Measurements from ENCODE around the gene CFI. TPM values are rescaled to one million over a fixed set of nuclear protein-coding genes. Genes with fewer than 3 reads are reported as not detected.
A peak's percentile ranks its signal among the peaks of the same experiment; 100 is the strongest.

Gene CFI
- 1 to 10 TPM; 5.7 to 7.9 TPM for polyA plus RNA-seq

GRCh38 chr4:109801895-109802319, at the start of gene CFI:
Gene CFI (minus strand): TSS chr4:109801999. CDS start chr4:109801971, 28 bp downstream.
- H3K27me3 ChIP-seq (ENCODE audit: control insufficient read depth in 1 of 2, insufficient read depth in 2 of 2, low read length in 2 of 2): no peaks in the 10 kb centered on the region
- H3K36me3 ChIP-seq (ENCODE audit: control insufficient read depth in 2 of 2, insufficient read depth in 2 of 2, low read length in 1 of 2): no peaks in the 10 kb centered on the region
- peak within 1 kb of the TSS in 1 of 2 donors; percentile 15 for H3K4me3 ChIP-seq (ENCODE audit: low read depth in 1 of 2, low read length in 2 of 2)
- 28 to 33% methylated on average over 2 of the region's 2 CpGs for WGBS, 2 donors
- H3K9me3 ChIP-seq (ENCODE audit: control insufficient read depth in 2 of 2, insufficient read depth in 1 of 2, low read depth in 1 of 2, low read length in 1 of 2): no peaks in the 10 kb centered on the region
- H3K27ac ChIP-seq (ENCODE audit: low read depth in 2 of 2, low read length in 1 of 2): no peak within 1 kb of the TSS
- H3K4me1 ChIP-seq (ENCODE audit: control insufficient read depth in 2 of 2, insufficient read depth in 2 of 2, low read length in 1 of 2): no peaks in the 10 kb centered on the region

- H3K36me3 ChIP-seq (ENCODE audit: control insufficient read depth in 2 of 2, insufficient read depth in 2 of 2, low read length in 1 of 2): no peaks in the 10 kb centered on the region
- H3K4me1 ChIP-seq (ENCODE audit: control insufficient read depth in 2 of 2, insufficient read depth in 2 of 2, low read length in 1 of 2): no peaks in the 10 kb centered on the region
- no peak overlapping the region for H3K27ac ChIP-seq (ENCODE audit: low read depth in 2 of 2, low read length in 1 of 2)
- WGBS, 2 donors: 66 to 73% methylated on average over 5 of the region's 5 CpGs
- no peak overlapping the region for H3K4me3 ChIP-seq (ENCODE audit: low read depth in 1 of 2, low read length in 2 of 2)
- no peaks in the 10 kb centered on the region for H3K27me3 ChIP-seq (ENCODE audit: control insufficient read depth in 1 of 2, insufficient read depth in 2 of 2, low read length in 2 of 2)
- H3K9me3 ChIP-seq (ENCODE audit: control insufficient read depth in 2 of 2, insufficient read depth in 1 of 2, low read depth in 1 of 2, low read length in 1 of 2): no peaks in the 10 kb centered on the region
Observed at GRCh38 chr4:109850601-109851000, 48.8 kb upstream of the CFI start.

- no peak overlapping the region for H3K4me3 ChIP-seq (ENCODE audit: low read depth in 1 of 2, low read length in 2 of 2)
- no peaks in the 10 kb centered on the region for H3K9me3 ChIP-seq (ENCODE audit: control insufficient read depth in 2 of 2, insufficient read depth in 1 of 2, low read depth in 1 of 2, low read length in 1 of 2)
- H3K27ac ChIP-seq (ENCODE audit: low read depth in 2 of 2, low read length in 1 of 2): no peak overlapping the region
- WGBS, 2 donors: 67 to 68% methylated on average over 2 of the region's 2 CpGs
- H3K4me1 ChIP-seq (ENCODE audit: control insufficient read depth in 2 of 2, insufficient read depth in 2 of 2, low read length in 1 of 2): no peaks in the 10 kb centered on the region
- H3K36me3 ChIP-seq (ENCODE audit: control insufficient read depth in 2 of 2, insufficient read depth in 2 of 2, low read length in 1 of 2): no peaks in the 10 kb centered on the region
- no peaks in the 10 kb centered on the region for H3K27me3 ChIP-seq (ENCODE audit: control insufficient read depth in 1 of 2, insufficient read depth in 2 of 2, low read length in 2 of 2)
Observed at GRCh38 chr4:109848501-109848900, 46.7 kb upstream of the CFI start.

GRCh38 chr4:109847896-109848442, 46.2 kb upstream of the CFI start, which contains the start of gene LRIT3:
Gene LRIT3 (plus strand): TSS chr4:109848107. CDS start chr4:109848202, 95 bp downstream.
- 60 to 77% methylated on average over 5 of the region's 5 CpGs for WGBS, 2 donors
- no peaks in the 10 kb centered on the region for H3K9me3 ChIP-seq (ENCODE audit: control insufficient read depth in 2 of 2, insufficient read depth in 1 of 2, low read depth in 1 of 2, low read length in 1 of 2)
- H3K36me3 ChIP-seq (ENCODE audit: control insufficient read depth in 2 of 2, insufficient read depth in 2 of 2, low read length in 1 of 2): no peaks in the 10 kb centered on the region

GRCh38 chr4:109846395-109847098, 44.7 kb upstream of the CFI start:
- H3K36me3 ChIP-seq (ENCODE audit: control insufficient read depth in 2 of 2, insufficient read depth in 2 of 2, low read length in 1 of 2): no peaks in the 10 kb centered on the region
- no peaks in the 10 kb centered on the region for H3K9me3 ChIP-seq (ENCODE audit: control insufficient read depth in 2 of 2, insufficient read depth in 1 of 2, low read depth in 1 of 2, low read length in 1 of 2)
- no peaks in the 10 kb centered on the region for H3K27me3 ChIP-seq (ENCODE audit: control insufficient read depth in 1 of 2, insufficient read depth in 2 of 2, low read length in 2 of 2)
- 47 to 58% methylated on average over 6 of the region's 6 CpGs for WGBS, 2 donors
- no peak overlapping the region for H3K27ac ChIP-seq (ENCODE audit: low read depth in 2 of 2, low read length in 1 of 2)
- H3K4me3 ChIP-seq (ENCODE audit: low read depth in 1 of 2, low read length in 2 of 2): no peak overlapping the region
- H3K4me1 ChIP-seq (ENCODE audit: control insufficient read depth in 2 of 2, insufficient read depth in 2 of 2, low read length in 1 of 2): no peaks in the 10 kb centered on the region

More at GRCh38 chr4:109847896-109848442, 46.2 kb upstream of the CFI start, which contains the start of gene LRIT3:
- H3K27me3 ChIP-seq (ENCODE audit: control insufficient read depth in 1 of 2, insufficient read depth in 2 of 2, low read length in 2 of 2): no peaks in the 10 kb centered on the region
- no peak within 1 kb of the TSS for H3K4me3 ChIP-seq (ENCODE audit: low read depth in 1 of 2, low read length in 2 of 2)
- no peaks in the 10 kb centered on the region for H3K4me1 ChIP-seq (ENCODE audit: control insufficient read depth in 2 of 2, insufficient read depth in 2 of 2, low read length in 1 of 2)
- H3K27ac ChIP-seq (ENCODE audit: low read depth in 2 of 2, low read length in 1 of 2): no peak within 1 kb of the TSS

GRCh38 chr4:109836985-109837384, 35.2 kb upstream of the CFI start:
- H3K36me3 ChIP-seq (ENCODE audit: control insufficient read depth in 2 of 2, insufficient read depth in 2 of 2, low read length in 1 of 2): peaks cover 0 to 2% of the 10 kb centered on the region in 2 donors
- H3K27ac ChIP-seq (ENCODE audit: low read depth in 2 of 2, low read length in 1 of 2): no peak overlapping the region
- no peak overlapping the region for H3K4me3 ChIP-seq (ENCODE audit: low read depth in 1 of 2, low read length in 2 of 2)
- H3K4me1 ChIP-seq (ENCODE audit: control insufficient read depth in 2 of 2, insufficient read depth in 2 of 2, low read length in 1 of 2): no peaks in the 10 kb centered on the region
- WGBS, 2 donors: 79 to 81% methylated on average over 3 of the region's 3 CpGs
- H3K27me3 ChIP-seq (ENCODE audit: control insufficient read depth in 1 of 2, insufficient read depth in 2 of 2, low read length in 2 of 2): no peaks in the 10 kb centered on the region
- no peaks in the 10 kb centered on the region for H3K9me3 ChIP-seq (ENCODE audit: control insufficient read depth in 2 of 2, insufficient read depth in 1 of 2, low read depth in 1 of 2, low read length in 1 of 2)

- Histone ChIP-seq H3K27me3 (ENCODE audit: control insufficient read depth in 1 of 2, insufficient read depth in 2 of 2, low read length in 2 of 2) (no peaks in the 10 kb centered on the region), H3K4me1 (ENCODE audit: control insufficient read depth in 2 of 2, insufficient read depth in 2 of 2, low read length in 1 of 2) (no peaks in the 10 kb centered on the region), H3K36me3 (ENCODE audit: control insufficient read depth in 2 of 2, insufficient read depth in 2 of 2, low read length in 1 of 2) (peaks cover 0 to 2% of the 10 kb centered on the region in 2 donors), H3K4me3 (ENCODE audit: low read depth in 1 of 2, low read length in 2 of 2) (no peak overlapping the region), H3K27ac (ENCODE audit: low read depth in 2 of 2, low read length in 1 of 2) (no peak overlapping the region), H3K9me3 (ENCODE audit: control insufficient read depth in 2 of 2, insufficient read depth in 1 of 2, low read depth in 1 of 2, low read length in 1 of 2) (no peaks in the 10 kb centered on the region)
- 95 to 96% methylated on average over 4 of the region's 4 CpGs for WGBS, 2 donors
Observed at GRCh38 chr4:109833756-109834155, 32.0 kb upstream of the CFI start.

GRCh38 chr4:109827672-109828071, 25.9 kb upstream of the CFI start, which contains the start of gene RRH:
Gene RRH (plus strand): TSS chr4:109827972. CDS start chr4:109828028, 56 bp downstream.
- H3K4me3 ChIP-seq (ENCODE audit: low read depth in 1 of 2, low read length in 2 of 2): no peak within 1 kb of the TSS
- peaks cover 3% of the 10 kb centered on the region in 2 donors for H3K36me3 ChIP-seq (ENCODE audit: control insufficient read depth in 2 of 2, insufficient read depth in 2 of 2, low read length in 1 of 2)
- H3K27me3 ChIP-seq (ENCODE audit: control insufficient read depth in 1 of 2, insufficient read depth in 2 of 2, low read length in 2 of 2): no peaks in the 10 kb centered on the region
- H3K9me3 ChIP-seq (ENCODE audit: control insufficient read depth in 2 of 2, insufficient read depth in 1 of 2, low read depth in 1 of 2, low read length in 1 of 2): no peaks in the 10 kb centered on the region
- H3K4me1 ChIP-seq (ENCODE audit: control insufficient read depth in 2 of 2, insufficient read depth in 2 of 2, low read length in 1 of 2): no peaks in the 10 kb centered on the region
- no peak within 1 kb of the TSS for H3K27ac ChIP-seq (ENCODE audit: low read depth in 2 of 2, low read length in 1 of 2)
- 93 to 95% methylated on average over 2 of the region's 2 CpGs for WGBS, 2 donors

- Histone ChIP-seq H3K4me3 (ENCODE audit: low read depth in 1 of 2, low read length in 2 of 2) (no peak overlapping the region), H3K27ac (ENCODE audit: low read depth in 2 of 2, low read length in 1 of 2) (no peak overlapping the region), H3K9me3 (ENCODE audit: control insufficient read depth in 2 of 2, insufficient read depth in 1 of 2, low read depth in 1 of 2, low read length in 1 of 2) (no peaks in the 10 kb centered on the region), H3K36me3 (ENCODE audit: control insufficient read depth in 2 of 2, insufficient read depth in 2 of 2, low read length in 1 of 2) (peaks cover 3 to 4% of the 10 kb centered on the region in 2 donors), H3K27me3 (ENCODE audit: control insufficient read depth in 1 of 2, insufficient read depth in 2 of 2, low read length in 2 of 2) (no peaks in the 10 kb centered on the region), H3K4me1 (ENCODE audit: control insufficient read depth in 2 of 2, insufficient read depth in 2 of 2, low read length in 1 of 2) (no peaks in the 10 kb centered on the region)
Observed at GRCh38 chr4:109826719-109827118, 24.9 kb upstream of the CFI start.

GRCh38 chr4:109821185-109821584, 19.4 kb upstream of the CFI start:
- no peak overlapping the region for H3K4me3 ChIP-seq (ENCODE audit: low read depth in 1 of 2, low read length in 2 of 2)
- H3K27me3 ChIP-seq (ENCODE audit: control insufficient read depth in 1 of 2, insufficient read depth in 2 of 2, low read length in 2 of 2): no peaks in the 10 kb centered on the region
- H3K27ac ChIP-seq (ENCODE audit: low read depth in 2 of 2, low read length in 1 of 2): no peak overlapping the region
- H3K4me1 ChIP-seq (ENCODE audit: control insufficient read depth in 2 of 2, insufficient read depth in 2 of 2, low read length in 1 of 2): no peaks in the 10 kb centered on the region
- whole genome bisulfite sequencing, 2 donors: 63 to 65% methylated on average over 2 of the region's 2 CpGs
- no peaks in the 10 kb centered on the region for H3K9me3 ChIP-seq (ENCODE audit: control insufficient read depth in 2 of 2, insufficient read depth in 1 of 2, low read depth in 1 of 2, low read length in 1 of 2)
- H3K36me3 ChIP-seq (ENCODE audit: control insufficient read depth in 2 of 2, insufficient read depth in 2 of 2, low read length in 1 of 2): peaks cover 3 to 7% of the 10 kb centered on the region in 2 donors

All from esophagus (tissue), 2 donors.